ENCODE results near the gene EFHB. TPM values are rescaled to one million over a fixed set of nuclear protein-coding genes. Genes with fewer than 3 reads are reported as not detected.

EFHB gene, protein sequence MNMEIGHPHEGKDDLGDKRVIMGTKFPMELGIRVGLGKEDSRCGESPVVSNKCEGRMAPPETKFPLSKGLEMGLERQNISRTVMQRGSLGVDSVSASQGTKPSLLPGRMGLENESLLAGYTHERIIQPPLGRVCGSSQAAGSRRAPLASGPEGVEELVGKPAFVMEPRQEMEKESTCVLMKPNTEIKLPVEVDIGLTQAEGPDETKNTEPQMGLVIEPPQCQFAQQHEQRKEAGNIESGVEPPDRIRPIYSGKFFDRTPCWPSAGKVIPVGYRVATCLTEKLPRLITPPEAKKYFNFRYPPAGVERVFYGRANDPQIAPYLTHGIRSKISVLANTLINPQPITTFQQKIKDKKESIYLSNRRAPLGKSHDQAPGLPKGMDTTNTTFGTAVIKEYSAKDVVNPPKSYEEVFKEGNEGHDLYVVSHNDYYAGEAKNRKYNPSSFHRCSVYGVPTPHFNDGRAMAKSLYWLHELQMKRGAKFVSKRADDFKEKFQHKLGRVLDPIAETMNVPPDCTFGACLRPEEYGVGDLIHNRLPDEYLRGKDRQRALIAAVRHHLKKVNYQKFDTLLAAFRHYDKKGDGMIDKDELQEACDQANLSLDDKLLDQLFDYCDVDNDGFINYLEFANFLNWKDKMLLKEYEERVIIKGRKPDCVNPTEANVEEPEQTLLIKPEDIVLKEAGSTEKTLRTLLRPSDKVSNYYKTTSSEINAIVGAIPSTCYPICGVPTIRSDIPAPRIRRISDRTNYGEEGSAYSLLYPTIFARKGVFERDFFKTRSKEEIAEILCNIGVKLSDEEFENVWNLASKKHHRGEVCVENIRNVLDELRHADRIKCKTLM
- 0.58 TPM for total RNA-seq
- long read RNA-seq: 0 reads

DNA sequence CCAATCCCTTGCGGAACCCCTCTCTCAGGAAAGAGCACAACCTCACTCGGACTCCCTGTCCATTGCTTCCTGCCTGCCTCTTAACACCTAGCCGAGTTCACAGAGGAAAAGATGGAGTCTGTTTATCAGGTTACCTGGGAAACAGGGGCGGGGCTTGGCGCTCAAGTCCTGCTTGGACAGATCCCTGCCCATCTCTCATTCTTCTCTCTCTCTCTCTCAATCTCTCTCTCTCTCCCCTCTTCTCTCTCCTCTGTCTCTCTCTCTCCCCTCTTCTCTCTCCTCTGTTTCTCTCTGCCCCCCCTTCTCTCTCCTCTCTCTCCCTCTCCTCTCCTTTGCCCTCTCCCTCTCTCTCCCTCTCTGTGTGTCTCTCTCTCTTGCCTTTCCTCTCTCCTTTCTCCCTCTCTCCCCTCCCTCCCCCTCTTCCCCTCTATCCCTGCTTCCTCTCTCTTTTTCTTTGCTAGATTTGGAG lies at the start of gene EFHB:
Gene EFHB (minus strand): TSS at position 120 of the 469 bp plus-strand sequence. CDS start 199 bp downstream, outside the sequence.
- no peaks in the 10 kb centered on the region for H3K36me3 ChIP-seq
- no peak within 1 kb of the TSS for H3K4me3 ChIP-seq
- H3K27ac ChIP-seq (replicated peaks): no peak within 1 kb of the TSS
- peaks cover 15% of the 10 kb centered on the region for H3K27me3 ChIP-seq (ENCODE audit: low read depth)
- peak; percentile 26 for DNase-seq
- TF ChIP-seq, protein P1, sequence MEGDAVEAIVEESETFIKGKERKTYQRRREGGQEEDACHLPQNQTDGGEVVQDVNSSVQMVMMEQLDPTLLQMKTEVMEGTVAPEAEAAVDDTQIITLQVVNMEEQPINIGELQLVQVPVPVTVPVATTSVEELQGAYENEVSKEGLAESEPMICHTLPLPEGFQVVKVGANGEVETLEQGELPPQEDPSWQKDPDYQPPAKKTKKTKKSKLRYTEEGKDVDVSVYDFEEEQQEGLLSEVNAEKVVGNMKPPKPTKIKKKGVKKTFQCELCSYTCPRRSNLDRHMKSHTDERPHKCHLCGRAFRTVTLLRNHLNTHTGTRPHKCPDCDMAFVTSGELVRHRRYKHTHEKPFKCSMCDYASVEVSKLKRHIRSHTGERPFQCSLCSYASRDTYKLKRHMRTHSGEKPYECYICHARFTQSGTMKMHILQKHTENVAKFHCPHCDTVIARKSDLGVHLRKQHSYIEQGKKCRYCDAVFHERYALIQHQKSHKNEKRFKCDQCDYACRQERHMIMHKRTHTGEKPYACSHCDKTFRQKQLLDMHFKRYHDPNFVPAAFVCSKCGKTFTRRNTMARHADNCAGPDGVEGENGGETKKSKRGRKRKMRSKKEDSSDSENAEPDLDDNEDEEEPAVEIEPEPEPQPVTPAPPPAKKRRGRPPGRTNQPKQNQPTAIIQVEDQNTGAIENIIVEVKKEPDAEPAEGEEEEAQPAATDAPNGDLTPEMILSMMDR (IDR thresholded peaks at IDR 0.05; ENCODE audit: borderline replicate concordance): no peak
- no peaks in the 10 kb centered on the region for H3K9me3 ChIP-seq (replicated peaks)
- no peaks in the 10 kb centered on the region for H3K4me1 ChIP-seq
- intact Hi-C loops (cut with micrococcal nuclease): no loop called here

DNA sequence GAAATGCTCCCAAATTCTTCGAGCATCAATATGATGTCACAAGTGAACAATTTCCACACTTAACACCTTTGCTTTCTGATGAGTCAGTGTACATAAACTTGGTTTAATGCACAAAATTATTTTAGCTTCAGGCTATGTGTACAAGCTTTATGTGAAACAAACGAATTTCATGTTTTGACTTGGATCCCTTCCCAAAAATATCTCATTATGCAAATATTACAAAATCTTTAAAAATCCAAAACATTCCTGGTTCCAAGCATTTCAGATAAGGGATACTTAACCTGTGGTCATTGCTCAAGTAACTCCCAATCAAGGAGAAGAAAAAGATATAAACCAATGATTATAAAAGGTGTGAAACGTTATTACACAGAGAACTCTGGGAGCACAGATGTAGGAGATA lies 38.0 kb upstream of the EFHB start:
- no peak overlapping the region for H3K27ac ChIP-seq (replicated peaks)
- TF ChIP-seq, protein P1 (IDR thresholded peaks at IDR 0.05; ENCODE audit: borderline replicate concordance): no peak
- no peak overlapping the region for H3K4me3 ChIP-seq
- intact Hi-C loops (cut with micrococcal nuclease): loop anchor here (2.0 kb wide), 1 partner anchor 57 kb away; no protein-coding TSS in a partner anchor
- no peaks in the 10 kb centered on the region for H3K27me3 ChIP-seq (ENCODE audit: low read depth)
- H3K36me3 ChIP-seq: peaks cover 33% of the 10 kb centered on the region
- H3K4me1 ChIP-seq: peaks cover 41% of the 10 kb centered on the region
- DNase-seq: no peak
- H3K9me3 ChIP-seq (replicated peaks): no peaks in the 10 kb centered on the region

DNA sequence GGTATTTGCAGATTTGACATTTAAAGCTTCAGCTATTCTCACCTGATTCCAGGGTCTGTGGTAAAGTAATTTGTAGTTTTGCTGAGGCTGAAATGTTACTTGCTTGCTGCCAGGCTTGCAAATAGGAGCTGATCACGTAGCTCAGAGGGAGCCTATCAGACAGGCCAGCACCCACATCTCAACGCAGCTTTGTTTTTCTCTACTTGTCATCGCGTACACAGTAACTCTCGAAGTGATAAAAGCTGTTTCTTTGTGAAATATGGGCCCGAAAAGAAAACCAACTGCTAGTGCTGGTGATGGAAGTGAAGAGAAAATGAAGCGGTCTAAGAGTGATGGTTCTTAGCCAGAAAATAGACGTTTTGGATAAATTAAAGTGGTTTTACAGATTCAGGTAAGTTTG lies 36.3 kb upstream of the EFHB start:
- H3K27me3 ChIP-seq (ENCODE audit: low read depth): no peaks in the 10 kb centered on the region
- H3K4me3 ChIP-seq: no peak overlapping the region
- no peaks in the 10 kb centered on the region for H3K9me3 ChIP-seq (replicated peaks)
- peaks cover 20% of the 10 kb centered on the region for H3K36me3 ChIP-seq
- intact Hi-C loops (cut with micrococcal nuclease): no loop called here
- H3K27ac ChIP-seq (replicated peaks): peak overlapping the region; percentile 4
- H3K4me1 ChIP-seq: peaks cover 42% of the 10 kb centered on the region
- TF ChIP-seq, protein P1 (IDR thresholded peaks at IDR 0.05; ENCODE audit: borderline replicate concordance): no peak
- DNase-seq: no peak

DNA sequence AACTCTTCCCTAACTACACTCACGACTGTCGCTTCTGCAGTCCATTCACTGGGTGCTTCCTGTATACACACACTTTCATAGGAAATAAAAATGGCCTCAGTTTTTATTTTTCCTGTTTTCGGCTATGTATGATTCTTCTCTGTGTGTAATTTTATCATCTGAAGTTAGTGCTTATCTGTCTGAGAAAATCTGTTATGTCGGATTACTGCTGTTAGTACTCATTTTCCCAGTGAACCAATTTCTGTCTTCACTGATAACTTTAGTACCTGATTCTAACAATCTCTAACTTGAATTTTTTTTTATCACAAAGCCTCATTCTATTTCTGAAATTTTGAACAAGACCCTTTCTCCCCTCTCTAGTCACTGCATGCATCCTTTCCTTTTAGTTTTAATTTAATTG lies 33.8 kb upstream of the EFHB start:
- intact Hi-C loops (cut with micrococcal nuclease): no loop called here
- Histone ChIP-seq H3K27me3 (ENCODE audit: low read depth) (no peaks in the 10 kb centered on the region), H3K36me3 (peaks cover 4% of the 10 kb centered on the region), H3K4me1 (peaks cover 59% of the 10 kb centered on the region), H3K27ac (replicated peaks) (no peak overlapping the region), H3K9me3 (replicated peaks) (no peaks in the 10 kb centered on the region), H3K4me3 (no peak overlapping the region)
- no peak for DNase-seq
- TF ChIP-seq, protein P1 (IDR thresholded peaks at IDR 0.05; ENCODE audit: borderline replicate concordance): no peak

DNA sequence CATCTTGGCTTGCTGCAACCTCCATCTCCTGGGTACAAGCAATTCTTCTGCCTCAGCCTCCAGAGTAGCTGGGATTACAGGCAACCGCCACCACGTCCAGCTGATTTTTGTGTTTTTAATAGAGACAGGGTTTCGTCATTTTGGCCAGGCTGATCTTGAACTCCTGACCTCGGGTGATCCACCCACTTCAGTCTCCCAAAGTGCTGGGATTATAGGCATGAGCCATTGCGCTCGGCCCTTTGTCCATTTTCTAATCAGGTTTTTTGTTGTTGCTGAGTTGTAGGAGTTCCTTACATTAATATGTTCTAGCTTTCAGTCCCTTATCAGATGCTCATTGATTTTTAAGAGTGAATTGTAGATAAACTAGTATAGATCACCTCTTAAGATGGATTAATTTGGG lies 33.2 kb upstream of the EFHB start:
- Histone ChIP-seq H3K4me3 (no peak overlapping the region), H3K27ac (replicated peaks) (no peak overlapping the region), H3K9me3 (replicated peaks) (no peaks in the 10 kb centered on the region), H3K27me3 (ENCODE audit: low read depth) (no peaks in the 10 kb centered on the region), H3K36me3 (peaks cover 4% of the 10 kb centered on the region), H3K4me1 (peaks cover 61% of the 10 kb centered on the region)
- TF ChIP-seq, protein P1 (IDR thresholded peaks at IDR 0.05; ENCODE audit: borderline replicate concordance): no peak
- intact Hi-C loops (cut with micrococcal nuclease): no loop called here
- DNase-seq: no peak

All from left ventricle myocardium inferior (tissue), 1 donor.